ENCODE data around the gene KIF2C.

KIF2C gene

DNA sequence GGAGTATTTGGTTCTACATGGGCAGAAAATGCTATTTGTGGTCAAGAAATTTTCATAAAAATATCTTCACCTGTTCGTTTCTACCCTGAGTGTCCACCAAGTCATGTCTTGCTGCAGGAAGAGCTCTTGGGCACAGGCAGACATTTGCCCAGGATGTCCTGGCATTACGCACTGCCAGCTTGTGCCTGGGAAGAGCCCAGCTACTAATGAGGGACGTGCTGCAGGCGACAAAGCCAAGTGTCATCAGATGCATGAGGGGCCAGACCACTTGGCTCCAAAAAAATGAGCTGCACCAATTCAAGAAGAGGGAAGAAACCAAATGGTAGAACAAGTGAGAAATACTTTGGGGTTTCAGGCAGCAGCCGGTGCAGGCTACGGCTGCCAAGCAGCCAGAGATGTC is 21.5 kb upstream of the KIF2C start:
- H3K79me1 ChIP-seq (replicated peaks; ENCODE audit: low read length, poor library complexity, severe bottlenecking), result no peaks in the 10 kb centered on the region
- no peak for DNase-seq
- H3K36me3 ChIP-seq (ENCODE audit: control insufficient read depth in 1 of 2, insufficient read depth in 2 of 2, low read depth in 1 of 2, low read length in 2 of 2), result no peaks in the 10 kb centered on the region
- no peak overlapping the region for H3K9ac ChIP-seq (ENCODE audit: low read length)
- H2BK15ac ChIP-seq (ENCODE audit: low read depth, poor library complexity, severe bottlenecking), result peak overlapping the region; percentile 54
- H3K4me3 ChIP-seq (ENCODE audit: insufficient read depth in 1 of 2, low read depth in 1 of 2, low read length in 2 of 2), result no peak overlapping the region
- WGBS, result 93% methylated on average over 6 of the region's 6 CpGs
- H2BK5ac ChIP-seq (ENCODE audit: low read depth, low read length, poor library complexity, severe bottlenecking), result no peak overlapping the region
- no peak overlapping the region for H3K14ac ChIP-seq (ENCODE audit: low read length in 2 of 2)
- no peaks in the 10 kb centered on the region for H3K9me3 ChIP-seq (ENCODE audit: control insufficient read depth, low read length)
- H3K23ac ChIP-seq (ENCODE audit: low read length in 2 of 2), result no peak overlapping the region
- no peak overlapping the region for H4K8ac ChIP-seq (ENCODE audit: low read length)
- no peak overlapping the region for H2AK5ac ChIP-seq (ENCODE audit: low read length, severe bottlenecking)
- H3K4me2 ChIP-seq (ENCODE audit: low read length, poor library complexity, severe bottlenecking), result no peak overlapping the region
- H3K4ac ChIP-seq (ENCODE audit: low read depth in 1 of 2, low read length in 2 of 2), result no peak overlapping the region
- H2BK120ac ChIP-seq (ENCODE audit: low read depth, low read length), result no peak overlapping the region
- no peak overlapping the region for H3K27ac ChIP-seq (ENCODE audit: low read length, poor library complexity, severe bottlenecking)
- H2BK12ac ChIP-seq (ENCODE audit: low read length in 2 of 2), result no peak overlapping the region
- no peaks in the 10 kb centered on the region for H3K27me3 ChIP-seq (ENCODE audit: control insufficient read depth in 1 of 2, insufficient read depth in 1 of 2, low read length in 2 of 2)
- H4K91ac ChIP-seq (ENCODE audit: low read length), result no peak overlapping the region
- peaks cover 4% of the 10 kb centered on the region for H3K4me1 ChIP-seq (ENCODE audit: control insufficient read depth, insufficient read depth, low read depth, low read length)
- H2AFZ ChIP-seq (ENCODE audit: low read depth, low read length), result no peak overlapping the region
- no peak overlapping the region for H3K18ac ChIP-seq (ENCODE audit: low read depth in 1 of 2, low read length in 2 of 2)

DNA sequence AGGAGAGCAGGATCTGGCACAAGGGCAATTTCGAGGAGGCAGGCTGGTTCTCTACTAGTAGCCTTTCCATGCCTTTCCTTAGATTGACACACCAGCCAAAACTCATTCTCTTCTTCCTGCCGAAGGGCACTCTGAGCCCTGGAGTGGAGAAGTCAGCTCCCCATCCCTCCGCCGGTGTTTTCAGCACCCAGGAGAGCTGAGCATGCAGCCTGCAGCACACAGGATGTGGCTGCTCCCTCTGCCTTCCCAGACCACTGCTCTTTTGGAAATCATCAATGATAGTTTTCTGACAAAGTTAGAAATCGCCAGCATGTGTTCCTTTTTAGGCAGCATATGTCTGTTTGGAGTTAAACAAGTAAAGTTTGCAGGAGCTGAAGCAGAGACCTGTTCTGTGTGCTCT is 20.3 kb upstream of the KIF2C start:
- Histone ChIP-seq H3K36me3 (ENCODE audit: control insufficient read depth in 1 of 2, insufficient read depth in 2 of 2, low read depth in 1 of 2, low read length in 2 of 2) (no peaks in the 10 kb centered on the region), H3K23ac (ENCODE audit: low read length in 2 of 2) (no peak overlapping the region), H3K18ac (ENCODE audit: low read depth in 1 of 2, low read length in 2 of 2) (peak overlapping the region in 1 of 2 experiments; percentile 5), H2AFZ (ENCODE audit: low read depth, low read length) (no peak overlapping the region), H3K9me3 (ENCODE audit: control insufficient read depth, low read length) (no peaks in the 10 kb centered on the region), H3K4me3 (ENCODE audit: insufficient read depth in 1 of 2, low read depth in 1 of 2, low read length in 2 of 2) (no peak overlapping the region), H3K27me3 (ENCODE audit: control insufficient read depth in 1 of 2, insufficient read depth in 1 of 2, low read length in 2 of 2) (no peaks in the 10 kb centered on the region), H3K79me1 (replicated peaks; ENCODE audit: low read length, poor library complexity, severe bottlenecking) (no peaks in the 10 kb centered on the region), H2AK5ac (ENCODE audit: low read length, severe bottlenecking) (no peak overlapping the region), H2BK15ac (ENCODE audit: low read depth, poor library complexity, severe bottlenecking) (no peak overlapping the region), H2BK5ac (ENCODE audit: low read depth, low read length, poor library complexity, severe bottlenecking) (no peak overlapping the region), H3K27ac (ENCODE audit: low read length, poor library complexity, severe bottlenecking) (no peak overlapping the region), H3K4me1 (ENCODE audit: control insufficient read depth, insufficient read depth, low read depth, low read length) (peaks cover 5% of the 10 kb centered on the region), H3K14ac (ENCODE audit: low read length in 2 of 2) (peak overlapping the region in 1 of 2 experiments; percentile 39), H4K8ac (ENCODE audit: low read length) (no peak overlapping the region), H4K91ac (ENCODE audit: low read length) (no peak overlapping the region), H3K9ac (ENCODE audit: low read length) (no peak overlapping the region), H2BK120ac (ENCODE audit: low read depth, low read length) (no peak overlapping the region), H3K4ac (ENCODE audit: low read depth in 1 of 2, low read length in 2 of 2) (no peak overlapping the region), H3K4me2 (ENCODE audit: low read length, poor library complexity, severe bottlenecking) (no peak overlapping the region), H2BK12ac (ENCODE audit: low read length in 2 of 2) (no peak overlapping the region)
- DNase-seq, result no peak
- WGBS, result 86% methylated on average over 5 of the region's 5 CpGs

DNA sequence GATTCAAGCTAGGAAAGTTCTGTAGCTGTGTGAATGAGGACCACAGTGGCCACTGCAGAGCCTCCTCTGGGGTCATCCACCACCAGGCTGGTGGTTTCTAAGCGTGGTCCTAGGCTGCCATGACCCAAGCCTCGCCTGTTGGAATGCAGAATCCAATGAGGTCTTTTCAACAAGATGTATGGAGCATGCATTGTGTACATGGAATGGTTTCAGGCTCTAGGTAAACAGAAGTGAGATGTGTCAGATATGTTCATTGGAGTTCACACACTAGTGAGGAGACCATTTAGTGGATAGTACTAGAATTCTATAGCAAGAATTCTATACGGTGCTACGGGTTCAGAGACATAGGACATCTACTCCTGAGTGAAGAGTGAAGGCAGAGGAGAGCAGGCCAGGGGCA is 19.4 kb upstream of the KIF2C start:
- WGBS, result 92% methylated on average over 4 of the region's 4 CpGs
- Histone ChIP-seq H3K14ac (ENCODE audit: low read length in 2 of 2) (no peak overlapping the region), H2AFZ (ENCODE audit: low read depth, low read length) (no peak overlapping the region), H3K27me3 (ENCODE audit: control insufficient read depth in 1 of 2, insufficient read depth in 1 of 2, low read length in 2 of 2) (no peaks in the 10 kb centered on the region), H3K9me3 (ENCODE audit: control insufficient read depth, low read length) (no peaks in the 10 kb centered on the region), H3K9ac (ENCODE audit: low read length) (no peak overlapping the region), H3K27ac (ENCODE audit: low read length, poor library complexity, severe bottlenecking) (no peak overlapping the region), H2AK5ac (ENCODE audit: low read length, severe bottlenecking) (no peak overlapping the region), H2BK12ac (ENCODE audit: low read length in 2 of 2) (no peak overlapping the region), H4K8ac (ENCODE audit: low read length) (no peak overlapping the region), H3K23ac (ENCODE audit: low read length in 2 of 2) (no peak overlapping the region), H3K4ac (ENCODE audit: low read depth in 1 of 2, low read length in 2 of 2) (no peak overlapping the region), H3K4me2 (ENCODE audit: low read length, poor library complexity, severe bottlenecking) (no peak overlapping the region), H2BK120ac (ENCODE audit: low read depth, low read length) (no peak overlapping the region), H2BK15ac (ENCODE audit: low read depth, poor library complexity, severe bottlenecking) (no peak overlapping the region), H3K36me3 (ENCODE audit: control insufficient read depth in 1 of 2, insufficient read depth in 2 of 2, low read depth in 1 of 2, low read length in 2 of 2) (no peaks in the 10 kb centered on the region), H2BK5ac (ENCODE audit: low read depth, low read length, poor library complexity, severe bottlenecking) (no peak overlapping the region), H4K91ac (ENCODE audit: low read length) (no peak overlapping the region), H3K4me1 (ENCODE audit: control insufficient read depth, insufficient read depth, low read depth, low read length) (peaks cover 5% of the 10 kb centered on the region), H3K18ac (ENCODE audit: low read depth in 1 of 2, low read length in 2 of 2) (no peak overlapping the region), H3K4me3 (ENCODE audit: insufficient read depth in 1 of 2, low read depth in 1 of 2, low read length in 2 of 2) (no peak overlapping the region), H3K79me1 (replicated peaks; ENCODE audit: low read length, poor library complexity, severe bottlenecking) (no peaks in the 10 kb centered on the region)
- peak; percentile 43 for DNase-seq

GRCh38 chr1:44721485-44722361 is 17.9 kb upstream of the KIF2C start:
- Histone ChIP-seq H4K8ac (ENCODE audit: low read length) (peak overlapping the region; percentile 35), H2BK15ac (ENCODE audit: low read depth, poor library complexity, severe bottlenecking) (no peak overlapping the region), H3K4me3 (ENCODE audit: insufficient read depth in 1 of 2, low read depth in 1 of 2, low read length in 2 of 2) (no peak overlapping the region), H4K91ac (ENCODE audit: low read length) (peak overlapping the region; percentile 34), H3K4ac (ENCODE audit: low read depth in 1 of 2, low read length in 2 of 2) (no peak overlapping the region), H3K79me1 (replicated peaks; ENCODE audit: low read length, poor library complexity, severe bottlenecking) (no peaks in the 10 kb centered on the region), H2BK5ac (ENCODE audit: low read depth, low read length, poor library complexity, severe bottlenecking) (no peak overlapping the region), H3K9me3 (ENCODE audit: control insufficient read depth, low read length) (no peaks in the 10 kb centered on the region), H3K14ac (ENCODE audit: low read length in 2 of 2) (no peak overlapping the region), H3K4me2 (ENCODE audit: low read length, poor library complexity, severe bottlenecking) (no peak overlapping the region), H2AK5ac (ENCODE audit: low read length, severe bottlenecking) (no peak overlapping the region), H3K18ac (ENCODE audit: low read depth in 1 of 2, low read length in 2 of 2) (no peak overlapping the region), H3K9ac (ENCODE audit: low read length) (peak overlapping the region; percentile 91), H2BK120ac (ENCODE audit: low read depth, low read length) (no peak overlapping the region), H3K23ac (ENCODE audit: low read length in 2 of 2) (no peak overlapping the region), H3K36me3 (ENCODE audit: control insufficient read depth in 1 of 2, insufficient read depth in 2 of 2, low read depth in 1 of 2, low read length in 2 of 2) (no peaks in the 10 kb centered on the region), H3K27me3 (ENCODE audit: control insufficient read depth in 1 of 2, insufficient read depth in 1 of 2, low read length in 2 of 2) (no peaks in the 10 kb centered on the region), H2BK12ac (ENCODE audit: low read length in 2 of 2) (no peak overlapping the region), H3K27ac (ENCODE audit: low read length, poor library complexity, severe bottlenecking) (peak overlapping the region; percentile 45), H3K4me1 (ENCODE audit: control insufficient read depth, insufficient read depth, low read depth, low read length) (peaks cover 7% of the 10 kb centered on the region), H2AFZ (ENCODE audit: low read depth, low read length) (no peak overlapping the region)
- 31% methylated on average over 13 of the region's 14 CpGs for WGBS
- DNase-seq, result peak; percentile 98

All from mesenchymal stem cell (in vitro differentiated cells and primary cell).